SK-N-MC (cell line): ENCODE results near the gene THTPA.

Experiments used
- EZH2 ChIP-seq: fragments of 200-600 bp; sonication (generic); IDR thresholded peaks from one replicate; pipeline ENCODE4 v1.6.1; 2017; ENCODE audit warnings: antibody characterized with exemption
- FOXP2 ChIP-seq: optimal IDR thresholded peaks from 2 replicates; pipeline ENCODE3; 2011; ENCODE audit warnings: mild to moderate bottlenecking, moderate library complexity; ENCODE audit not compliant: insufficient read depth; ENCODE audit errors: extremely low read length, control extremely low read depth
- POLR2AphosphoS5 ChIP-seq: IDR thresholded peaks from 2 replicates; pipeline ENCODE4 v1.6.1; 2012; ENCODE audit warnings: mild to moderate bottlenecking, low read depth, low read length, borderline replicate concordance

GRCh38 chr14:23577004-23577681, 21.1 kb downstream of the THTPA start:
- TF ChIP-seq POLR2AphosphoS5 (no peak), EZH2 (no peak), FOXP2 (no peak)
